HepG2 (cell line): ENCODE data around the gene ACD. TPM values are rescaled to one million over a fixed set of nuclear protein-coding genes. Genes with fewer than 3 reads are reported as not detected.

Experiments
- ATAC-seq: fragments of 200-7000 bp; cut with Tn5 transposase; 3 replicates; pipeline ENCODE4 v1.9.1; 2020; ENCODE audit warnings: mild to moderate bottlenecking, moderate library complexity
- BruUV-seq: library from RNA; stranded (reverse); fragments of 400-500 nt; replicated peaks from 2 replicates; lab custom pipeline; 2021; lab: Mats Ljungman, UMichigan
- CTCF ChIA-PET: fragments of 300-600 bp; formaldehyde crosslinking; extraction: SDS; loops from one replicate; lab custom pipeline; 2021; ENCODE audit warnings: low total read pairs, inconsistent platforms, low intra/inter-chr PET ratio; lab: Yijun Ruan, JAX
- POLR2A ChIA-PET: fragments of 350-600 bp; sonication (Branson Sonifier 250); formaldehyde crosslinking; loops from one replicate; lab custom pipeline; 2020; ENCODE audit warnings: antibody characterized with exemption, inconsistent platforms; lab: Yijun Ruan, JAX
- DNase-seq: peaks from one replicate; pipeline ENCODE4 v3.0.0-alpha.2; 2015; ENCODE audit warnings: low spot score
- FAIRE-seq: peaks from 3 replicates; lab custom pipeline; 2011; peaks lifted over from hg19 to GRCh38; lab: Jason Lieb, UNC
- H2AFZ ChIP-seq: one replicate; pipeline ENCODE4 v1.6.1; 2011; ENCODE audit warnings: low read length, inconsistent platforms
- H3K27ac ChIP-seq: fragments of 300-600 bp; 3 replicates; pipeline ENCODE4 v1.8.0; 2011; ENCODE audit warnings: mixed run types, mild to moderate bottlenecking, mixed read lengths, low read length, inconsistent platforms; ENCODE audit not compliant: insufficient read depth; ENCODE audit errors: extremely low read length
- H3K27me3 ChIP-seq, 2 experiments: fragments of 200-600 bp in 1 of 2; 2 replicates in 1 of 2; 3 replicates in 1 of 2; pipeline versions ENCODE4 v1.6.0 to v1.8.0; 2011; ENCODE audit warnings: low read length in 2 of 2, mild to moderate bottlenecking in 2 of 2, moderate library complexity in 2 of 2, inconsistent platforms in 1 of 2; ENCODE audit not compliant: insufficient read depth in 2 of 2, control insufficient read depth in 1 of 2
- H3K36me3 ChIP-seq, 2 experiments: fragments of 200-600 bp in 1 of 2; replicated peaks in 1 of 2; 2 replicates in 1 of 2; 3 replicates in 1 of 2; pipeline versions ENCODE4 v1.5.1 to v1.8.0; 2011; ENCODE audit warnings: low read length in 2 of 2, inconsistent platforms in 1 of 2; ENCODE audit not compliant: insufficient read depth in 2 of 2, control insufficient read depth in 1 of 2
- H3K4me1 ChIP-seq: 2 replicates; pipeline ENCODE4 v1.5.1; 2012; ENCODE audit warnings: low read length, inconsistent platforms; ENCODE audit not compliant: insufficient read depth
- H3K4me2 ChIP-seq: 2 replicates; pipeline ENCODE4 v1.6.0; 2011; ENCODE audit warnings: low read depth, low read length, inconsistent platforms
- H3K4me3 ChIP-seq, 3 experiments: fragments of 200-600 bp in 1 of 3; sonication (generic), shearing (Covaris generic) in 1 of 3; replicated peaks in 1 of 3; 2 replicates each; pipeline ENCODE4 v1.5.1; 2011 to 2016; ENCODE audit warnings: low read length in 3 of 3, inconsistent platforms in 2 of 3, low read depth in 2 of 3, mild to moderate bottlenecking in 2 of 3, control low read depth in 1 of 3, mixed read lengths in 1 of 3; ENCODE audit not compliant: insufficient read depth in 1 of 3
- H3K79me2 ChIP-seq: one replicate; pipeline ENCODE4 v1.6.1; 2011; ENCODE audit warnings: low read length, inconsistent platforms; ENCODE audit not compliant: insufficient read depth
- H3K9ac ChIP-seq: 2 replicates; pipeline ENCODE4 v1.6.0; 2011; ENCODE audit warnings: mild to moderate bottlenecking, low read depth, low read length, inconsistent platforms; ENCODE audit not compliant: insufficient read depth
- H3K9me3 ChIP-seq: 2 replicates; pipeline ENCODE4 v1.5.1; 2012; ENCODE audit warnings: mild to moderate bottlenecking, low read length
- H4K20me1 ChIP-seq: 2 replicates; pipeline ENCODE4 v1.6.0; 2011; ENCODE audit warnings: inconsistent platforms, mild to moderate bottlenecking, low read length, moderate library complexity; ENCODE audit not compliant: insufficient read depth
- AGO2 ChIP-seq: fragments of 200-400 bp; formaldehyde crosslinking; optimal IDR thresholded peaks from 2 replicates; pipeline ENCODE3; 2017; ENCODE audit warnings: mild to moderate bottlenecking, low read depth, low read length, moderate library complexity
- CCAR2 ChIP-seq: fragments of 200-400 bp; formaldehyde crosslinking; optimal IDR thresholded peaks from 2 replicates; pipeline ENCODE3; 2018; ENCODE audit warnings: low read depth, mild to moderate bottlenecking, low read length, moderate library complexity
- FOXP1 ChIP-seq, 2 experiments: fragments of 450-650 bp in 1 of 2; IDR thresholded peaks; 2 replicates each; pipeline ENCODE4 v1.6.1; 2017 to 2018; ENCODE audit warnings: antibody characterized with exemption in 1 of 2
- SRSF9 ChIP-seq: fragments of 200-400 bp; formaldehyde crosslinking; IDR thresholded peaks from 2 replicates; pipeline ENCODE4 v1.6.1; 2018; ENCODE audit warnings: borderline replicate concordance, mild to moderate bottlenecking, low read depth, low read length; ENCODE audit not compliant: insufficient read depth, poor library complexity, severe bottlenecking
- TEAD2 ChIP-seq: sonication (generic); formaldehyde crosslinking; IDR thresholded peaks from 2 replicates; pipeline ENCODE4 v1.9.0; 2021; ENCODE audit warnings: missing genetic modification reagents
- ZNF530 ChIP-seq: sonication (generic); formaldehyde crosslinking; IDR thresholded peaks from 2 replicates; pipeline ENCODE4 v1.5.0; 2020; ENCODE audit warnings: low read depth, mild to moderate bottlenecking, missing genetic modification reagents
- WGBS: methylation state at CpG from one replicate; pipeline ENCODE4 v1.1.6; 2017; ENCODE audit warnings: low lambda C conversion rate; 5-methylcytosine and 5-hydroxymethylcytosine counted together
- in situ Hi-C: cut with HindIII; loops from 2 replicates; pipeline ENCODE4 v1.10.0; 2017; ENCODE audit warnings: low pct_unique_long_range_greater_than_20kb; ENCODE audit not compliant: extremely low pct_ligation_motif_present
- intact Hi-C: fragments of 100-400 bp; cut with micrococcal nuclease; formaldehyde crosslinking; loops from one replicate; pipeline ENCODE4 v1.10.0; 2022; ENCODE audit not compliant: unreplicated experiment
- polyA plus RNA-seq, 8 experiments: library from polyadenylated mRNA; depleted of rRNA in 3 of 8; stranded (reverse) in 7 of 8; unstranded in 1 of 8; fragments of >200 nt; fragmentation: Illumina TruSeq in 4 of 8; extraction: Trizol in 4 of 8; gene quantifications; 2 replicates each; pipeline versions ENCODE4 v1.2.1 to v1.2.3, GENCODE V29; 2011 to 2016; ENCODE audit warnings: low read depth in 4 of 8, missing spikeins in 1 of 8, mixed read lengths in 1 of 8; ENCODE audit not compliant: insufficient read depth in 1 of 8
- total RNA-seq, 5 experiments: library from RNA; depleted of rRNA; stranded (reverse); fragments of >200 nt; fragmentation: Illumina TruSeq; extraction: Trizol; gene quantifications; 2 replicates each; pipeline ENCODE4 v1.2.3, GENCODE V29; 2016; ENCODE audit warnings: low read depth in 1 of 5
- TF ChIP-seq, protein P1 (sequence below): sonication (generic); formaldehyde crosslinking; IDR thresholded peaks from 2 replicates; pipeline ENCODE4 v1.4.0; 2020; ENCODE audit warnings: missing genetic modification reagents

ACD gene
- total and polyA plus RNA-seq, 2 of the 13 experiments (the other 11 are each of a cell fraction or from before 2014, with no cell fraction given) = 32.6 to 38.3 TPM

DNA sequence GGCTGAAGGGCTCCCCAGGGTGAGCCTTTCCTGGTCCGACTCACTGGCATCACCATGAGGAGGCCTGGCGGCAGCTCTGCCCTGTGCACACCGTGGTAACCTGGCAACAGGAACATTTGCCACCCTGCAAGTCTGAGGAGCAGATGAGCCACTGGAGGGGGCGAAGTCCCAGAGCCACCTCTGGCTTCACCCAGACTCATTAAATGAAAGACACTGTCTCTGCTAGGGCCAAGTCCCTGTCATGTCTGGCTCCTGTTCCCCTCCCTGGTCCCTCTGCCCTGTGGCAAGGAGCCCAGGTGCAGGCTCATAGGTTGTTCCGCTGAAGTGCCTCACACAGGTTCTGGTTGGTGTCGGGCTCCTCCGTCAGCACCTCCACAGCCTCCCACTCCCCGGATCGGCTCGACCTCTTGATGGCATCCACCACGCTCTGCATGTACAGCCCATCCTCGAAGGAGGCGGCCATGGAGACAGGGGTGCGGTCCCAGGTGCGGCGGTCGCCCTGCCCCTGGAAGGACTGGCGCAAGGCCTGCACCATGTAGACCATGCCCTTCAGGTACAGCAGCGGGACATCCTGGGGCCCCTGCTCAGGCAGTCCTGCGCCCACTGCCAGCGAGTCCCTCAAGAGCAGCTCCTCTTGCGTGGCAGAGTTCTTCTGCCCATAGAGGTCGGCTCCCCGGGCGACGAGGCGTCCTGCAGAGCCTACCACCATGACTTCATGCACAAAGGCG is 15.0 kb upstream of the ACD start:
- Histone ChIP-seq H3K4me3 (no peak overlapping the region), H3K9ac (no peak overlapping the region), H3K36me3 (peaks cover 0 to 4% of the 10 kb centered on the region in 2 experiments; a peak in 2 of 5 replicates), H3K4me2 (no peak overlapping the region), H3K4me1 (0 out of 2 replicates have a peak, but pooled peaks cover 5% of the 10 kb centered on the region), H2AFZ (no peak overlapping the region), H3K9me3 (no peaks in the 10 kb centered on the region), H3K79me2 (no peaks in the 10 kb centered on the region), H3K27ac (no peak overlapping the region), H3K27me3 (no peaks in the 10 kb centered on the region), H4K20me1 (no peaks in the 10 kb centered on the region)
- DNase-seq = no peak
- intact Hi-C loops = loop anchor here (5.0 kb wide), 1 partner anchor 252 kb away; no protein-coding TSS in a partner anchor
- in situ Hi-C loops = no loop called here
- no peak for FAIRE-seq
- BruUV-seq = no TSS peak
- no peak for ATAC-seq
- CTCF ChIA-PET = interaction anchor here (2.0 kb wide), 1 partner anchor 154 kb away, joined by 5 read pairs; no protein-coding TSS in a partner anchor
- POLR2A ChIA-PET = no interaction called here
- 97% methylated on average over 20 of the region's 28 CpGs for WGBS
- TF ChIP-seq AGO2 (peak; percentile 53), CCAR2 (no peak)

GRCh38 chr16:67673712-67674580 is 13.9 kb upstream of the ACD start:
- H3K4me3 ChIP-seq = no peak overlapping the region
- intact Hi-C loops = loop anchor here (2.0 to 5.0 kb wide), 2 partner anchors 133 to 253 kb away; partner anchors contain the start of genes RANBP10 and TSNAXIP1
- FAIRE-seq (no peak), ATAC-seq (no peak), DNase-seq (no peak)
- no peak overlapping the region for H3K27ac ChIP-seq
- H3K9me3 ChIP-seq = no peaks in the 10 kb centered on the region
- peaks cover 0 to 2% of the 10 kb centered on the region in 2 experiments; a peak in 2 of 5 replicates for H3K36me3 ChIP-seq
- H4K20me1 ChIP-seq = no peaks in the 10 kb centered on the region
- WGBS = 84% methylated on average over 18 of the region's 21 CpGs
- no peaks in the 10 kb centered on the region for H3K27me3 ChIP-seq
- ChIA-PET CTCF (interaction anchor here (0.7 to 2.0 kb wide), 4 partner anchors 143 to 254 kb away, joined by 3 to 17 read pairs (median 10); no protein-coding TSS in a partner anchor), POLR2A (interaction anchor here (1.3 kb wide), 1 partner anchor 45 kb away, joined by 4 read pairs; the partner anchor contains the start of gene GFOD2)
- H2AFZ ChIP-seq = no peak overlapping the region
- in situ Hi-C loops = no loop called here
- H3K79me2 ChIP-seq = no peaks in the 10 kb centered on the region
- peaks cover 11% of the 10 kb centered on the region for H3K4me1 ChIP-seq
- no TSS peak for BruUV-seq
- no peak overlapping the region for H3K9ac ChIP-seq
- H3K4me2 ChIP-seq = no peak overlapping the region
- TF ChIP-seq ZNF530 (CRISPR knock-in tag) (no peak), FOXP1 (IDR thresholded peaks at IDR 0.05) (no peak), FOXP1 (CRISPR knock-in tag; IDR thresholded peaks at IDR 0.05) (no peak), SRSF9 (no peak), TEAD2 (no peak)
- TF ChIP-seq, protein P1, sequence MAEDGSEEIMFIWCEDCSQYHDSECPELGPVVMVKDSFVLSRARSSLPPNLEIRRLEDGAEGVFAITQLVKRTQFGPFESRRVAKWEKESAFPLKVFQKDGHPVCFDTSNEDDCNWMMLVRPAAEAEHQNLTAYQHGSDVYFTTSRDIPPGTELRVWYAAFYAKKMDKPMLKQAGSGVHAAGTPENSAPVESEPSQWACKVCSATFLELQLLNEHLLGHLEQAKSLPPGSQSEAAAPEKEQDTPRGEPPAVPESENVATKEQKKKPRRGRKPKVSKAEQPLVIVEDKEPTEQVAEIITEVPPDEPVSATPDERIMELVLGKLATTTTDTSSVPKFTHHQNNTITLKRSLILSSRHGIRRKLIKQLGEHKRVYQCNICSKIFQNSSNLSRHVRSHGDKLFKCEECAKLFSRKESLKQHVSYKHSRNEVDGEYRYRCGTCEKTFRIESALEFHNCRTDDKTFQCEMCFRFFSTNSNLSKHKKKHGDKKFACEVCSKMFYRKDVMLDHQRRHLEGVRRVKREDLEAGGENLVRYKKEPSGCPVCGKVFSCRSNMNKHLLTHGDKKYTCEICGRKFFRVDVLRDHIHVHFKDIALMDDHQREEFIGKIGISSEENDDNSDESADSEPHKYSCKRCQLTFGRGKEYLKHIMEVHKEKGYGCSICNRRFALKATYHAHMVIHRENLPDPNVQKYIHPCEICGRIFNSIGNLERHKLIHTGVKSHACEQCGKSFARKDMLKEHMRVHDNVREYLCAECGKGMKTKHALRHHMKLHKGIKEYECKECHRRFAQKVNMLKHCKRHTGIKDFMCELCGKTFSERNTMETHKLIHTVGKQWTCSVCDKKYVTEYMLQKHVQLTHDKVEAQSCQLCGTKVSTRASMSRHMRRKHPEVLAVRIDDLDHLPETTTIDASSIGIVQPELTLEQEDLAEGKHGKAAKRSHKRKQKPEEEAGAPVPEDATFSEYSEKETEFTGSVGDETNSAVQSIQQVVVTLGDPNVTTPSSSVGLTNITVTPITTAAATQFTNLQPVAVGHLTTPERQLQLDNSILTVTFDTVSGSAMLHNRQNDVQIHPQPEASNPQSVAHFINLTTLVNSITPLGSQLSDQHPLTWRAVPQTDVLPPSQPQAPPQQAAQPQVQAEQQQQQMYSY = no peak
